HTERT RPE-1 (cell line): ENCODE data around the gene CD151.

ENCODE experiments used
- in situ Hi-C: fragments of 300-500 bp; cut with MboI; formaldehyde crosslinking; loops from 4 replicates; pipeline ENCODE4 v1.14.3; 2020; ENCODE audit warnings: low sequenced_read_pairs

The CD151 gene

GRCh38 chr11:813072-813455, 19.7 kb upstream of the CD151 start:
- in situ Hi-C loops: no loop called here

DNA sequence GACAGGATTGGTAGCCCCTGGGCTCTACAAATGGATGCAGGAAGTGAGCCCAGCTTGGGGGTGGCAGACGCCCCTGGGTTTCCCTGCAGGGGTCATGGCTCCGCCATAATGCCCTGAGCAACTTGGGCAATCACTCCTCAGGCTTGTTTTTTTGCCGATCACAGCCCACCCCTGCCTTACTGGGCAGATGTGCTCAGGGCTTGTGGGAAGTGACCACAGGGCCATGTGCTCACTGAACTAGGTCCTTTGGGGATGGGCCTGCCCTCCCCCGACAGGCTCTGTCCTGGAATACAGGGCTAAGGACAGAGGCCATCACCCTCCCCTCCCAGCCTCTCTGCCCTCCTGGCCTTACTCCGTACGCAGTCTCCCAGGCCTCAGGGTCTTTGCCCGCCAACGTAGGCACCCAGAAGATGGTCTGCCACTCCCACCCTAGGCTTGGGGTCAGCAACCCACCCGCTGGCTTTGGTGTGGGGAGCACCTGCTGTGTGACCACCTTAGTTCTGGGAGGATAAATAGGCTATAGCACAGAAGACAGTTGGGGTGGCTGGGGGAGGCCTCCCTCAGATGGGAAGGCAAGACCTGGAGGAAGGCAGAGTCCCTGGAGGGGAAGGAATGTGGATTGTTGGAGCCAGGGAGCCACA, 19.2 kb upstream of the CD151 start:
- in situ Hi-C loops: no loop called here

GRCh38 chr11:815675-816432, 16.9 kb upstream of the CD151 start:
- in situ Hi-C loops: no loop called here

GRCh38 chr11:816433-816779, 16.3 kb upstream of the CD151 start:
- in situ Hi-C loops: no loop called here

- in situ Hi-C loops: no loop called here
Measured at GRCh38 chr11:818396-819128, 14.2 kb upstream of the CD151 start, which contains the start of gene PNPLA2. PNPLA2 (plus strand) TSS chr11:818914; CDS start chr11:819719, 805 bp downstream.

DNA sequence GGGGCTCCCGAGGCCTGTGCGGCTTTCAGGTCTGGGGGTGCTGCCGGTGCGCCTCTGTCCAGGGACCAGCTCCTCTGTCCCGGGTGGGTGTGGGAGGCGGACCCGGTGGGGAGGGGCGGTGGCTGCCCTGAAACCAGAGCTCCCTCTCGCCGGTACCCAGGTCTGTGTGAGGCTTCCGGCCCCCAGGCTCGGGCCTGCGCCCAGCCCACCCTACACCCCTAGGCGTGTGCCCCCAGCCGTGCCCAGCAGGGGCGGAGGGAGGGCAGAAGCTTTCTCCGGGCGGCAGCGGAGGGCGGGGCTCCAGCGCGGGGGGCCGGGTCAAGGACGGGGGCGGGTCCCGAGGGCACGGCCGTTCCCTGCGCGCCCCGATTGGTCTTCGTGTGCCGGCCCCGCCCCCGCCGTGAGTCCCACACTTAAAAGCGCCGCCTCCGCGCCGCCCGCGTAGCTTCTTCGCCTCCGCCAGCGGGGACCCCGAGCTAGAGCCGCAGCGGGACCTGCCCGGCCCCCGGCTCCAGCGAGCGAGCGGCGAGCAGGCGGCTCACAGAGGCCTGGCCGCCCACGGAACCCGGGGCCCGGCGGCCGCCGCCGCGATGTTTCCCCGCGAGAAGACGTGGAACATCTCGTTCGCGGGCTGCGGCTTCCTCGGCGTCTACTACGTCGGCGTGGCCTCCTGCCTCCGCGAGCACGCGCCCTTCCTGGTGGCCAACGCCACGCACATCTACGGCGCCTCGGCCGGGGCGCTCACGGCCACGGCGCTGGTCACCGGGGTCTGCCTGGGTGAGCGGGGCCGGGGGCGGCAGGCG, 13.4 kb upstream of the CD151 start:
- in situ Hi-C loops: no loop called here

DNA sequence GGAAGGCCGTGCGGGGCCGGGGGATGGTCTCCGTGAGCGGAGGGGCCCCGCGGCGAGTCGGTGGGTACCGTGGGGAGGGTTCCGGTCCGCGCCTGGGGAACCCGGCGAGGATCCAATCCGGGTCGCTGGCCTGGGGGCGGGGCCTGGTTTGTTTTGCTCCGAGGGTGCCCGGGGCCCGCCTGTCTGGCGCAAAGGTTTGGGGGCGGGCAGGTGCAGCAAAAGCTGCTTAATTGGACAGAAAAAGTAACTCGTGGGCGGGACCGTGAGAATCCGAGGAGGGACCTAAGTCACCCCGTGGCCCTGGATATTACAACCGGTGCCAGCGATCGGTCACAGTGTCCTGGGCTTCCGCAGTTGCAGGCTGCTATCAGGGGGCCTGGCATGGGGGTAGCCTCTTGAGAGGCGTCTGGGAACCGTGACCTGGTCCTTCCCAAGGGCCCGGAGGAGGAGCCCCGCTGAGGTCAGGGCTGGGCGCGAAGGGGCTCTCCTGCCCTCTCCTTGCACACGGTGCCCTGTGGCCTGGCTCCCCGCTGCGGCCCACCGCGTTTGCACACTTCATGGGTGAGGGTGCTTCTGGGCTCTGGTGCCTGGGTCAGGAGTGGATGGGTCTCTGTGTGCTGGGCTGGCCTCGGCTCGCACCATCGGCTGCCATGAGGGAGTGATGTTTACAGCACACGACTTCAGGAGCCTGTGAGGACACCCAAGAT, 12.7 kb upstream of the CD151 start:
- in situ Hi-C loops: no loop called here

DNA sequence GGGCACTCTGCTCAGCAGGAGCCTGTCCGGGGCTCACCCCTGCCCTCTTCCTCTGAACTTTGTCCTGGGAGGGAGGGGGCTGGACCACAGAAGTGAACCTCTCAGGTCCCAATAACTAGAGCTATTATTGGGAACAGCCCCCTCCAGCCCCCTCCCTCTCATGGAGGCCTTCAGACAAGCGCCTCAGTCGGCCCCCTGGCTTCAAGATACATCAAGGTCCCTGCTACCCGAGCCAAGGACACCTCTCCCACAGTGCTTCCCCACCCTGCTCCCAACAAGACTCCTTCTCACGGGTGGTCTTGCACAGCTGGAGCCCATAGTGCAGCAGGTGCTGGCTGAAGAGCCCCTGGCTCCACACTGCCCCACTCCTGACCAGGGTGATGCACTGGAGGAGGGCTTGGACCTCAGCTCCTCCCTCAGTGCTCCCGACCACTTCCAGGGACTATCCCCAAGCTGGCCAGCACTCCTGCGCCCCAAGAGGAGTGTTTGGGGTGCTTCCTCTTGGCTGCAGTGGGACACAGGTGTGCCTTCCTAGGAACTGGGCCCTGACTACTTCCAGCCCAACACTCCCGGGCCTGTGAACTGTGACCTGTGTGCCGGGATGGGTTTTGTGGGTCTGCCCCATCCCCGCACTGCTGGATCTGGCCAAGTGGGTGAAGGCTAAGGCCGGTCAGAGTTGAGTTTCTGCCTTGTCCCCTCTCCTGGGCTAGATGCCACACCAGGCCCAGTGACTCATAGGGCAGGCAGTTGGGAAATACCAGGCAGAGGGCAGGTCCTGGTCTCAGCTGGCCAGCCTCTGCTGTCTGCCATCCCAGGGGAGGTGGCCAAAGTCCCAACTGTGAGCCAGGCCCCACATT, 11.9 kb upstream of the CD151 start:
- in situ Hi-C loops: no loop called here

- in situ Hi-C loops: no loop called here
Measured at GRCh38 chr11:821512-822371, 11.0 kb upstream of the CD151 start.

DNA sequence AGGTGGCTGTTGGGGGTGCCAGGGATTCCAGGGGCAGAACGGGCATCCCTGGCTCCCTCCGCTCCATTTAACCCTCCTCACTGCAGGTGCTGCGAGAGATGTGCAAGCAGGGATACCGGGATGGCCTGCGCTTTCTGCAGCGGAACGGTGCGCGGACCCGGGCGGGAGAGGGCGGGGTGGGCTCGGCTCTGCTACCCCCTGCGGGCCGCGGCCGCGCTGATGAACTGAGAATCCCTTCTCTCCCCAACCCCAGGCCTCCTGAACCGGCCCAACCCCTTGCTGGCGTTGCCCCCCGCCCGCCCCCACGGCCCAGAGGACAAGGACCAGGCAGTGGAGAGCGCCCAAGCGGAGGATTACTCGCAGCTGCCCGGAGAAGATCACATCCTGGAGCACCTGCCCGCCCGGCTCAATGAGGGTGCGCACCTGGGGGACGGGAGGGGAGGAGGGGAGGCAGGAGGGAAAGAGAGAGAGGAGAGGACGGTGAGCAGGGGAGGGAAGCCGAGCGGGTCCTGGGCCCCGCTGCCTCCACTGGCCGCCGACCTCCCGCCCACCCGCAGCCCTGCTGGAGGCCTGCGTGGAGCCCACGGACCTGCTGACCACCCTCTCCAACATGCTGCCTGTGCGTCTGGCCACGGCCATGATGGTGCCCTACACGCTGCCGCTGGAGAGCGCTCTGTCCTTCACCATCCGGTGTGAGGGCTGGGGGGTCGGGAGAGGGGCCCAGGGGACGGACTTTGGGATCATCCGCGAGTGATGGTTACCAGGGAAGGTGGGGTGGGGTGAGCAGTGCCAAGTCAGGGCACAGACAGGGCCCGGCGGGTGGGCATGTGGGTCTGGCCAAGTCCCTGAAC, 9.1 kb upstream of the CD151 start:
- in situ Hi-C loops: no loop called here

DNA sequence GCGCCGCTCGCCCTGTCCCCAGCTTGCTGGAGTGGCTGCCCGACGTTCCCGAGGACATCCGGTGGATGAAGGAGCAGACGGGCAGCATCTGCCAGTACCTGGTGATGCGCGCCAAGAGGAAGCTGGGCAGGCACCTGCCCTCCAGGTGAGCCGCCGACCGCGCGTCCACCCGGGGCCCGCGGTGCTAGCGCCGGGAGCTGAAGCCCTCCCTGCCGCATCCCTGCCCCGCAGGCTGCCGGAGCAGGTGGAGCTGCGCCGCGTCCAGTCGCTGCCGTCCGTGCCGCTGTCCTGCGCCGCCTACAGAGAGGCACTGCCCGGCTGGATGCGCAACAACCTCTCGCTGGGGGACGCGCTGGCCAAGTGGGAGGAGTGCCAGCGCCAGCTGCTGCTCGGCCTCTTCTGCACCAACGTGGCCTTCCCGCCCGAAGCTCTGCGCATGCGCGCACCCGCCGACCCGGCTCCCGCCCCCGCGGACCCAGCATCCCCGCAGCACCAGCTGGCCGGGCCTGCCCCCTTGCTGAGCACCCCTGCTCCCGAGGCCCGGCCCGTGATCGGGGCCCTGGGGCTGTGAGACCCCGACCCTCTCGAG, 8.4 kb upstream of the CD151 start:
- in situ Hi-C loops: no loop called here

DNA sequence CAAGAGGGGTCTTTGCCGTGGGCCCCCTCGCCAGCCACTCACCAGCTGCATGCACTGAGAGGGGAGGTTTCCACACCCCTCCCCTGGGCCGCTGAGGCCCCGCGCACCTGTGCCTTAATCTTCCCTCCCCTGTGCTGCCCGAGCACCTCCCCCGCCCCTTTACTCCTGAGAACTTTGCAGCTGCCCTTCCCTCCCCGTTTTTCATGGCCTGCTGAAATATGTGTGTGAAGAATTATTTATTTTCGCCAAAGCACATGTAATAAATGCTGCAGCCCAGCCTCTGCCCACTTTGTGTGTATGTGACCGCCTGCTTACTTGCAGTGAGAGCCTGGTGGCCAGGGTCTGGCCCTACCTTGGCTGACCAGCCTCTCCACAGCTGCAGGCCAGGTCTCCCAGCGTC, 7.8 kb upstream of the CD151 start:
- in situ Hi-C loops: no loop called here

DNA sequence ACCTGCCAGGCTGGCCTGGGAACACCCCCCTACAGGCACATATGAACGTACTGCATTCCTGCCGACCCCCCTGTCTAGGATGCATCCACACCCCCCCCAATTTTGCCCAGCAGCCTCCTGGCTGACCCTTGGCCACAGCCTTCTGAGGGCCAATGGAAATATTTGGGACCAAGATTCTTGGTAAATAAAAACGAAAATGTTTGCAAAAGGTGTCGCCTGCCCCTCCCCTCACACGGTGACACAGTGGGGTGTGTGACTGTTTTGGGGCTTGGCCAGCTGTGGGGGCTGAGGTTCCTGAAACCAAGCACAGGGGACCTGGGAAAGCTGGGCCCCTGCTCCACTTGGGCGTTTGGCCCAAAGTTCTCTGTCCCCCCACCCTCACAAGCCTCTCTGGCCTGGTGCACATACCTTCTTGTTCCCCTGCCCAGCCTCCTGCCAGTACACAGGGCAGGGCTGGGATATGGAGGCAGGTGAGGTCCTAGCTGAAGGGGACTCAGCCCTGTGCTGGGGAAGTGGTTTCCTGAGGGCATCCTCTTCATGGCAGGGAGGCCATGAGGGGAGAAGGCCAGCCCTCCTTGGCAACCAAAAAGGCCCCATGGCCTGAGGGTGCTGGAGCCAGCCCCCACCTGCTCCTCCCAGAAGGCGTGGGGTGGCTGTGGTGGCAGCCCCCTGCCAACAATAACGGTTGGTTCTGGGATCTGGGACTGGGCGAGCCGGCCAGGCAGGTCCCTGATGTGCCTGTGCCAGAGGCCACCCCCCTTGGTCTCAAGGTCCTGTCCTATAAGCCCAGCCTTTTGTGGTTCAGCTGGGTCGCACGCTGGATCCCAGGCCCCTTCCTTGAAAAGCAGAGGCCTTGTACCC, 7.2 kb upstream of the CD151 start:
- in situ Hi-C loops: no loop called here

DNA sequence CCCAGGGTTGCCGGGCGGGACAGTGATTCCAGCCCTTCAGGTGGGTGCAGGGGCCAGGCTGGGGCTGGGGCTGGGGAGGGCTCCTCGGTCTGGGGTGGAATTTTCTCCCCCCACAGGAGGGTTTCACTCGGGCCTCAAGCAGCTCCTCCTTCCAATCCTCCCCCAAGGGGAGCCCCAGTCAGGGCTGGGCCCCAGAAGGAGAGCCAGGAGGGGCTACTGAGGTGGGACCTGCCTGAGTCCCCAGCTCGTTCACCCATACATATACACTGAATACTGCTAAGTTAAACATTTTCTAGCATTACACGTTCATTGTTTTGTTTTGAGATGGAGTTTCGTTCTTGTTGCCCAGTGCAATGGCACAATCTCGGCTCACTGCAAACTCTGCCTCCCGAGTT, 6.5 kb upstream of the CD151 start:
- in situ Hi-C loops: no loop called here

DNA sequence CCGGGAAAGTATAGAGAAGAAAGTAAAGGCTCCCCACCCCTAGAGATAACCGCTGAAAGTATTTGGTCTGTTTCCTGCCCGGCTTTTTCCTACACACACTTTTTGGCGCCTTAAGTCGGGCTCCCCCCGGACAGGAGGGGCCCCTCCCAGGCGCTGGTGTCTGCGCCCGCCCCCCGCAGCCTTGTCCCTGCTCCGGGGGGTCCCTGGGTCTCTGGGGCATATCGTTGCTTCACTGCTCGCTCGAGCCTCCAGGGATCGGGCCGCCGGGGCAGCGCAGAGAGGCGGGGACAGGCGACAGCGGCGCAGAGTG, 6.0 kb upstream of the CD151 start:
- in situ Hi-C loops: no loop called here

- in situ Hi-C loops: no loop called here
Measured at GRCh38 chr11:827146-827896, 5.4 kb upstream of the CD151 start.
